Stimulated activated naive CD8-positive, alpha-beta T cell treated with anti-CD3 and anti-CD28 coated beads, Interleukin-15, Interleukin-2, amounts not matched to agents 100 U/mL and 50 U/mL, for 24 hours (primary cell): ENCODE results near the gene ZNF354C.

Experiments
- ATAC-seq: fragments of 150-1000 bp; cut with Tn5 transposase; one replicate; pipeline ENCODE4 v1.10.0; 2021
- DNase-seq: peaks from one replicate; pipeline ENCODE4 v3.0.0; 2021

ZNF354C gene

GRCh38 chr5:179127136-179128040, 67.2 kb downstream of the ZNF354C start:
- DNase-seq (no peak), ATAC-seq (no peak)

DNA sequence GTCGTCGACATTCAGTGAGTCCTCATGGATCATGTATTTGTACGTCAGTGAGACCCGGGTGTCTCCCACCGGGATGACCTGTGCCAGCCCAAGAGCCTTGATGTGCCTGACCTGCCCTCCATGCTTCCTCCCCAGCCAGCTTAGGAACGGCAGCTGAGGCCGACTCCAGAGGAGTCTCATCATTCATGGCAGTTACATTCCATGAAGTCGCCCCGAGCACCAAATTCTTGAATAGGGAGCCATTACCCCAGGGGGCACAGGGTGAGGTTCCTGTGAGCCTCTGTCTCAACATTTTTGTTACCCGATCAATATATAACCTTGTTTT, 67.8 kb downstream of the ZNF354C start:
- ATAC-seq (no peak), DNase-seq (no peak)

DNA sequence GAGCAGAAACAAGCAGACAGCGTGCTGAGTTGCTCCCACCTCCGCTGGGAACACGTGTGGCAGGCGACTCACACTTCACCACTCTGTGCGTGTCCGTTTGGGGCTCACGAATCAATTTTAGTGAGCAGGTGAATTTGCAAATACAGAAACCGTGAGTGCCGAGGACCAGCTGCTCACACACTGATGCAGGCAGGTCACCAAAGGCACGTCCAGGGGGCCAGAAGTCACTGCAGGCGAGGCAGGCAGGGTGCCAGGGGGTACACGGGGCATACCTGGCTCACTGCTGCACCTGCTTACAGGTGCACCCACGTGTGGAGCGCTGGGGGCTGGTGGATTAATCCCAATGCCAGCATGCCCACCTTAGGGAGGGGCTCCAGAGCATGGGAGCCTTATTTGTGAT, 68.8 kb downstream of the ZNF354C start:
- DNase-seq (no peak), ATAC-seq (no peak)

DNA sequence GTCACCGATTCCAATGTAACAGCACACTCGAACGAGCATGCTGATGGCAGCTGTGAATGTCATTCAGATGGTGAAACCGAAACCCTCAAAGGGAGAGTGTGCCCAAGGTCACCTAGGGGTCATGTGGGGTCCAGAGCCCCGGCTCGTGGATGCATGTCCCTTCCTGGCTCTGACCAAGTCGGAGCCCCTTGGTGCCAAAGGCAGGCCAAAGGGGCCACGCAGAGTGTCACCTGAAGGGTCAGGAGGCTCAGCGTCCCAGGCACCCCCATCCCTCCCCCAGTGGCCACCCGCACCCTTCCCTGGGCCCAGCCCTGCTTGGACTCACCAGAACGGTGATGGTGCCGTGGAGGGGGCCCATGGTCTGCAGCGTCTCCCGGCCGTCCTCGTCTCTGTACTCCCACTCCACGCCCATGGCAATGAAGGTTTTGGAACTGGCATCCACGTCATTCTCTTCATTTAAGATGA, 69.5 kb downstream of the ZNF354C start:
- DNase-seq (no peak), ATAC-seq (no peak)

- no peak for ATAC-seq
Measured at GRCh38 chr5:179130101-179130681, 70.0 kb downstream of the ZNF354C start.

DNA sequence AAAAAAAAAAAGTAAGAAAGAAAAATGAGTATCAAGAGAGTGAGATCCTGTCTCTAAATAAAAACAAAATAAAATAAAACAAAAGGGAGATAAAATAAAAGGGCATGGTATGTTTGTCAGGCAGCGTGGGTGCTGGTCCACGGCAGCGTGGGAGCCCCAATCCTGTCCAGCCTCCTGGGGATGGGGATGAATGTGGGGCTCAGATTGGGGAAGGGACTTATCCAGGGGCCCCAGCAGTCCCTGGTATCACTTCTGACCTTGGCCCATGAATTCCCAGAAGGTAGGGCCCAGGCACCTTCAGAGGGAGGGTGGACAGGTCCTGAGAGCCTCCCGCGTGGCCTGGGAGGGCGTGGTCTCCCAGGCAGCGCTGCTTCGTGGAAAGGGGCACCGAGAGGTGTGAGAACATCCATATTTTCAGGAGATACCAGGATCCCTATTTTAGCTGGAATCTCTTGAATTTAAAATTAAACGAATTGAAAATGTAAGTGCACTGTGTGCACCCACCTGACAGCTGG, 71.2 kb downstream of the ZNF354C start:
- DNase-seq (no peak), ATAC-seq (no peak)

More at GRCh38 chr5:179130101-179130681, 70.0 kb downstream of the ZNF354C start:
- DNase-seq, result no peak

- DNase-seq, result no peak
- ATAC-seq, result no peak
Measured at GRCh38 chr5:179131886-179132585, 71.9 kb downstream of the ZNF354C start.

- DNase-seq, result no peak
- ATAC-seq, result no peak
Measured at GRCh38 chr5:179132586-179133355, 72.6 kb downstream of the ZNF354C start.
